SK-N-MC (cell line): ENCODE data around the gene MPZL2.

Experiments used
- EZH2 ChIP-seq: fragments of 200-600 bp; sonication (generic); IDR thresholded peaks from one replicate; pipeline ENCODE4 v1.6.1; 2017; ENCODE audit warnings: antibody characterized with exemption
- POLR2AphosphoS5 ChIP-seq: IDR thresholded peaks from 2 replicates; pipeline ENCODE4 v1.6.1; 2012; ENCODE audit warnings: mild to moderate bottlenecking, low read depth, low read length, borderline replicate concordance

DNA sequence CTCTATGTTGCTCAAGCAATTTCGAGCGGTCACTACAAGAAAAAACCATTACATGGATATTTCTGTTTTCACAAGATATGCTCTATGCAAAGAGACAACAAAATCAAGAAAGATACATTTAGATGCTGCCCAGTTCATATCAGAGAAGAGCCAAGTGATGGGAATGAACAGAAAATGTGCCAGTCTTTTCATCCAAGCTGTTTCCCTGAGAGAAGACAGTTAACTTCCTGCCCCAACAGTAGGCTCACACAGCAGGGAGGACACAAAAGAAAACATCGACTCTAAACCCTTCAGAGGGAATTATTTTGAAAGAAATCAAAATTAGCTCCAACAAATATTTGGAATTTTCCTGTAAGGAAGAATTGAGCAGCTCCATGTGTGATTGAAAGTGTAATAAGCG, 50.9 kb downstream of the MPZL2 start:
- TF ChIP-seq EZH2 (no peak), POLR2AphosphoS5 (no peak)
